TTC549 (cell line): Measurements from ENCODE around the gene KIF1A.

Experiments
- FAIRE-seq: peaks from 2 replicates; lab custom pipeline; 2012; peaks lifted over from hg19 to GRCh38; lab: Jason Lieb, UNC

The KIF1A gene

DNA sequence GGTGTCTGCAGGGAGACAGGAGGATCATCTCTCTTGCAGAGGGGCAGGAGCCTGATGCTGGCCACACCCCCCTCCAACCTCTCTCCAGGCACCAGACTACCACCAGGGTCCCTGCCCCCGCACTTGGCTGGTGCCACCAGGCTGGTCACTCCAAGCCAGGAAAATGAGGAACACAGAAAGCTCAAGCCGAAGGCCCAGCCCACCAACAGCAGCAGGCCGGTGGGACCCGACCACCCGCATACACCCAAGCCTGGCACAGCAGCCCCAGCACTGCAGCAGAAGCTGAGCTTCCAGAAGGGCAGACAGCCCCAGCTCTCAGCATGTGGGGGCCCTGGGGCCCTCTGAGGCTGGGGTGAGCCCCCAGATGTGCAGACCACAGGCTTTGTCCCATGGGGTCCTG is 52.7 kb downstream of the KIF1A start:
- no peak for FAIRE-seq

GRCh38 chr2:240766072-240766471 is 53.9 kb downstream of the KIF1A start:
- FAIRE-seq: no peak

DNA sequence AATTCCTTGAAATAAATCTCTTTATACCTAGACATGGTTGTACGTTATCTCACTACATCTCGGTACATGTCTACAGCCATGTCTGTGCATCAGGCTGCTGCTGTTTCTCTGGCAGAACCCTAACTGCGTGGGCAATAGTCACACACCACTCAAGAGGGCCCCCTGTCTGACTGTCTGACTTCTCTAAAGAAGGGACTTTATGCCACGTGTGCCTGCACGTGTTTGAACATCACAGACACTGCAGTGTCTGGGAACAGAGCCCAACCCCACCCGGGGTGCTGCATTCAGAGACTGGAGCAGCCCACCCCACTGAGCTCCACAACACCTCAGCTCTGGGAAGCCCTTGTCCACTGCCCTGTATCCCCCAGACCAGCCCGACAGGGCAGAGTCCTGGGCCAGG is 55.0 kb downstream of the KIF1A start:
- FAIRE-seq: no peak

GRCh38 chr2:240764605-240765004 is 55.4 kb downstream of the KIF1A start:
- no peak for FAIRE-seq

DNA sequence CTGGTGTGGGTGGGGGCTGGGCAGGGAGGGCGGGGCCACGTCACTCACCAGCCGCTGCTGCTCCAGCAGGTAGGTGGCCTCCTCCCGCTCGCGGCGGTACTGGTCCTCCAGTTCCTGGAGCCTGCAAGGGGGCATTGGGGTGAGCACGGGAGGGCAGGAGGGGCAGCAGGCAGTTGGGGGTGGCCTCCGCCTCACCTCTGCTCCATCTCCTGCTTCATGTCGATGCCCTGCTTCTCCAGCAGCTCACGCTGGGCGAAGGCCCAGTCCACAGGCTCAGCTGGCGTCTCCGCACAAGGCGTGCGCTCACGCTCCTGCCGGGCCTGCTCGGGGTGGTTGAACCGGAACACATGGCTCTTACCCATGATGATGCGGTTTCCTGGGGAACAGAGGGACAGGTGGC is 57.0 kb downstream of the KIF1A start:
- no peak for FAIRE-seq

- no peak for FAIRE-seq
Observed at GRCh38 chr2:240762249-240762648, 57.8 kb downstream of the KIF1A start.

DNA sequence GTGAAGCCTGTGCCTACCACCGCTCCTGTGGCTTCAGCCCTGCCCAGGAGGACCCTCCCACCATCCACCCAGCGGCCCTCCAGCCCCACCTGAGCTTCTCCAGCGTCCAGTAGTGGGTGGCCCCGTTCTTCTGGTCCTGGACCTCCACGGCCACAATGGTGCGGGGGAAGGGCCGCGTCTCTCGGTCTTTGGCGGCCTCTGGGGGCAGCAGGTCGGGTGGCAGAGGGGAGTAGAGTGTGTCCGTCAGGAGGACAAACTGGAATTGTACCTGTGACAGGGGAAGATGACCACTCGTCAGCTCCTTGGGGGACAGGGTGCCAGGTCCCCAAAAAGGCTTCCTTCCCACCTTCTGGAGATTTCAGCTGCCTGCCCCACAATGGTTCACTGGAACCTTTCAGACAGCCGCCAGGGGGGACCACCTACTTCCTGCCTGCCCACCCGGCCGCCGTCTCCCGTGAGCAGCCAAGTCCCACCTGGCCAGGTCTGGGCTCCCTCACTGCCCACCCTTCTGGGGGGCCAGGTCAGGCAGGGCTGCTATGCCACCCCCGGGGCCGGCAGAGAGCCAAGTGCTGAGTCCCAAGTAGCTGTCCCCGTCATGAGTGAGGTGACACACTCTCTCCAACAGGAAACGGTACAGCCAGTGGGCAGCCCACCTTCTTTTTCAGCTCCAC is 59.3 kb downstream of the KIF1A start:
- no peak for FAIRE-seq

GRCh38 chr2:240760121-240760520 is 59.9 kb downstream of the KIF1A start:
- no peak for FAIRE-seq

GRCh38 chr2:240759459-240759858 is 60.6 kb downstream of the KIF1A start:
- no peak for FAIRE-seq

- no peak for FAIRE-seq
Observed at GRCh38 chr2:240757086-240757614, 62.9 kb downstream of the KIF1A start.

GRCh38 chr2:240752209-240752608 is 67.8 kb downstream of the KIF1A start:
- no peak for FAIRE-seq

DNA sequence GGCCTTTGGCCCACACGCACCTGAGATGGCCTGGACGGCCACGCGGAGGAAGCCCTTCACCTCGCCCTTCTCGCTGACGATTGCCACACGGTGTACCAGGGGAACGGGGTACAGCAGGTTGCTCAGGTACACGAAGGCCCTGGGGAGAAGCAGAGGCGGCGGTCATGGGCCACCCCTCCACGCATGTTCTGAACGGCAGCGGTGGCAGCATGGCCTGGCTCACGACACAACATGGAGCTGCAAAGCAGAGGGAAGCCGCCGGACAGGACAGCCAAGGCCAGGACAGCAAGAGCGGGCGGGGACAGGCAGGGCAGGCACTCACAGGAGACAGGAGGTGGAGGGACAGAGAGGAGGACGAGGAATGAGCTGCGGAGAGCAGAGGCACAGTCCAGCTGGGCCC is 69.6 kb downstream of the KIF1A start:
- FAIRE-seq: no peak

GRCh38 chr2:240749516-240749915 is 70.5 kb downstream of the KIF1A start:
- no peak for FAIRE-seq

- FAIRE-seq: no peak
Observed at GRCh38 chr2:240747256-240747655, 72.8 kb downstream of the KIF1A start.

- no peak for FAIRE-seq
Observed at GRCh38 chr2:240746671-240747070, 73.3 kb downstream of the KIF1A start.

GRCh38 chr2:240745962-240746361 is 74.1 kb downstream of the KIF1A start:
- FAIRE-seq: no peak

DNA sequence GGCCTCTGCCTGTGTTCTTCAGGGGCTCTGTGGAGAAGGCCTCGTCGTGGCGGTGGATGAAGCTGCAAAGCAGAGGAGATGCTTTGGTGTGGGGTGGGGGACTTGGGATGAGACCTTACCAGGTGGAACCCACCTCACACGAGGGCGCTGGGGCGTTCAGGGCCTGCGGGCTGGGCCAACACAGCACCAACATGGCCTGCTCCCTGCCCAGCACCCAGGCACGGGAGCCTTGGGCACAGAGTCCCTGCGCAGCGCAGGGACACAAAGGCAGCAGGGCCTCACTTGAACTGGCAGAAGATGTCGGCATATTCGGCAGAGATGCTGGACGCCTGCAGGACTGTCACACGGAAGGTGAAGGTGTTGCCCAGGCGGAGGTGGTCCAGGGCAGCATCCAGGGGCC is 74.6 kb downstream of the KIF1A start:
- no peak for FAIRE-seq

GRCh38 chr2:240742602-240743095 is 77.4 kb downstream of the KIF1A start:
- FAIRE-seq: no peak

GRCh38 chr2:240741091-240741490 is 78.9 kb downstream of the KIF1A start:
- FAIRE-seq: no peak

- no peak for FAIRE-seq
Observed at GRCh38 chr2:240739797-240740196, 80.2 kb downstream of the KIF1A start.

- no peak for FAIRE-seq
Observed at GRCh38 chr2:240737958-240738357, 82.1 kb downstream of the KIF1A start.

- FAIRE-seq: no peak
Observed at GRCh38 chr2:240737512-240737911, 82.5 kb downstream of the KIF1A start.

DNA sequence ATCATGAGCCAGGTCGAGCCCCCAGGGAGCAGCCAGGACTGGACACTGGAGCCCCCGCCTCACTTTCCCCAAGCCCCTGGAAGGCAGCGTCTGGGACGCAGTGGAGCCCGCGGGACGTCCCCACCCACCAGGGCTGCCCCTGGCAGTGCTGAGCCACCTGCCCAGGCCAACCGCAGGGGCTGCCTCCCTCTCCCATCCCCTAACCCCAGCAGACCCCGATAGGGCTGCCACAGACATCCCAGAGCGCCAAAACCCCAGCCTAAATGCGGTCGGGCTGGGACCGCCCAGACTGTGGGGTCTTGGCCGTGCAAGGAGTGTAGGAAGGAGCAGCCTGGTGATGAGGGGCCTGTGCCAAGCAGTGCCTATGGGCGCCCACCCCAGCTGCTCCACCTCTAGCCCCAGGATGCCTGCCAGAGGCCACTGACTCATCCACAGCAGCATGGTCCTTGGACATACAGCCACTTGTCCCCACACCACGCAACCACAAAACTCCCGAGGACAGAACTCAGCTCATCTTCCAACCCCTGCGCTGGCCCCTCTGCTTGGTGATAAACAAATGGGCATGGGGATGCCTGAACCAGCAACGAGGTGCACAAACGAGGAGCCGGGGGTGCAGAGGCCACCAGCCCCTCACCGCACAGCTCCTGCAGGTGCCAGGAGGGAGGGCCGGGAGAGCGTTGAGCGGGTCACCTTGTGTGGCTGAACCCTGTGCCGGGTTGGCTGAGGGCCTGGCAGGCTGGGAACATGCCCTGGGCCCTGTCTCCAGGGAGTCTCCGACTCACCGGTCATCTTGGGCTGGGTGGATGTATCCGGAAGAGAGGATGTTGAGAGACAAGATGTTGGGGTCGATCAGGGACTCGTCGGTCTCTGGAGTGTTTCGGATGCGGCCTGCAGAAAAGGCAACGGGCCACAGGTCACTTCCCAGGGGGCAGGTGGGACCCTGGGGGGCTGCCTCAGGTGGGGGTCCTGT is 83.5 kb downstream of the KIF1A start:
- no peak for FAIRE-seq
